ENCODE measurements around the gene GOLGA7B. TPM values are rescaled to one million over a fixed set of nuclear protein-coding genes. Genes with fewer than 3 reads are reported as not detected.

Gene GOLGA7B
- total RNA-seq, 3 donors from 2014 or later (not counting 1 experiment from before 2014, with no cell fraction given) = 4.1 to 4.6 (median 4.1) TPM

DNA sequence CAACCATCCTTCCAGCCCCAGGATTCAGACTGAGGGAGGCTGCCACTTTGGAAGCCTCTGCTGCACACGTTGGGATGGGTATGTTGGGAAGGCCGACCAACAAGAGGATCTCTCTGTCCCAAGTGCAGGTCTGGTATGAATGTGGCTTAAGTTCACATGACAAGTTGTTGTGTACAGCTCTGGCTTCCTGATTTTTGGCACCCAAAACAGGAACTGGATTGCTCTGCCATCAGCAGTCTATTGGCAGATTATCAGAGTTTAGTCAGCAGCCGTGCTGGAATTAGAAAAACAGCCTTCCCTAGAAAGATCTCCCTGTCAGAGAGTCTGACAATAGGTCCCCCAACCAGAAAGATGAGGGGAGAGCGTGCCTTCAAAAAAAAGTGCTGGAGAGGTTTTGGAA is 66.9 kb downstream of the GOLGA7B start:
- TF ChIP-seq CTCF (IDR thresholded peaks at IDR 0.05) = no peak
- H3K27ac ChIP-seq (ENCODE audit: low read length) = no peak overlapping the region
- H3K4me1 ChIP-seq (ENCODE audit: control insufficient read depth, insufficient read depth, low read length) = peaks cover 8% of the 10 kb centered on the region
- Mint-ChIP-seq H3K27me3 (ENCODE audit: low read depth in 2 of 2) (peaks cover 18 to 44% of the 10 kb centered on the region in 2 donors), H3K4me1 (peaks cover 6 to 10% of the 10 kb centered on the region in 2 donors), H3K9me3 (no peaks in the 10 kb centered on the region), H3K36me3 (no peaks in the 10 kb centered on the region), H3K27ac (no peak overlapping the region), H3K4me3 (no peak overlapping the region)
- intact Hi-C loops (cut with micrococcal nuclease) = no loop called here
- 54% methylated on average over 4 of the region's 4 CpGs for WGBS (ENCODE audit: insufficient coverage)
- no peaks in the 10 kb centered on the region for H3K27me3 ChIP-seq (ENCODE audit: control insufficient read depth, insufficient read depth, low read length)
- ATAC-seq (no peak), DNase-seq (no peak)
- H3K9me3 ChIP-seq (ENCODE audit: control insufficient read depth, insufficient read depth, low read length) = no peaks in the 10 kb centered on the region
- H3K4me3 ChIP-seq (ENCODE audit: low read length) = no peak overlapping the region
- no peaks in the 10 kb centered on the region for H3K36me3 ChIP-seq (ENCODE audit: control insufficient read depth, insufficient read depth, low read length)

- peaks cover 18 to 44% of the 10 kb centered on the region in 2 donors for H3K27me3 Mint-ChIP-seq (ENCODE audit: low read depth in 2 of 2)
- peaks cover 6 to 10% of the 10 kb centered on the region in 2 donors for H3K4me1 Mint-ChIP-seq
- no peaks in the 10 kb centered on the region for H3K36me3 ChIP-seq (ENCODE audit: control insufficient read depth, insufficient read depth, low read length)
- H3K9me3 ChIP-seq (ENCODE audit: control insufficient read depth, insufficient read depth, low read length) = no peaks in the 10 kb centered on the region
- H3K4me1 ChIP-seq (ENCODE audit: control insufficient read depth, insufficient read depth, low read length) = peaks cover 8% of the 10 kb centered on the region
- H3K27me3 ChIP-seq (ENCODE audit: control insufficient read depth, insufficient read depth, low read length) = no peaks in the 10 kb centered on the region
- intact Hi-C loops (cut with micrococcal nuclease) = no loop called here
- H3K27ac Mint-ChIP-seq = no peak overlapping the region
- 38% methylated on average over 3 of the region's 3 CpGs for WGBS (ENCODE audit: insufficient coverage)
- ATAC-seq (no peak), DNase-seq (peak in 1 of 2 donors; percentile 7)
- no peaks in the 10 kb centered on the region for H3K9me3 Mint-ChIP-seq
- no peak for TF ChIP-seq CTCF (IDR thresholded peaks at IDR 0.05)
- no peak overlapping the region for H3K4me3 ChIP-seq (ENCODE audit: low read length)
- no peaks in the 10 kb centered on the region for H3K36me3 Mint-ChIP-seq
- H3K27ac ChIP-seq (ENCODE audit: low read length) = no peak overlapping the region
- no peak overlapping the region for H3K4me3 Mint-ChIP-seq
These were observed 69.4 kb downstream of the GOLGA7B start for GRCh38 chr10:97919012-97919411.

GRCh38 chr10:97920865-97921264 is 71.2 kb downstream of the GOLGA7B start:
- WGBS (ENCODE audit: insufficient coverage) = 66% methylated on average over 4 of the region's 4 CpGs
- H3K9me3 Mint-ChIP-seq = no peaks in the 10 kb centered on the region

More at GRCh38 chr10:97920865-97921264, 71.2 kb downstream of the GOLGA7B start:
- H3K27ac ChIP-seq (ENCODE audit: low read length) = no peak overlapping the region
- no peaks in the 10 kb centered on the region for H3K4me1 ChIP-seq (ENCODE audit: control insufficient read depth, insufficient read depth, low read length)
- DNase-seq (no peak), ATAC-seq (no peak)
- no peaks in the 10 kb centered on the region for H3K27me3 ChIP-seq (ENCODE audit: control insufficient read depth, insufficient read depth, low read length)
- no peaks in the 10 kb centered on the region for H3K4me1 Mint-ChIP-seq
- H3K36me3 ChIP-seq (ENCODE audit: control insufficient read depth, insufficient read depth, low read length) = no peaks in the 10 kb centered on the region
- H3K4me3 Mint-ChIP-seq = no peak overlapping the region
- no peak overlapping the region for H3K27ac Mint-ChIP-seq
- no peak for TF ChIP-seq CTCF (IDR thresholded peaks at IDR 0.05)
- no peaks in the 10 kb centered on the region for H3K36me3 Mint-ChIP-seq
- no peaks in the 10 kb centered on the region for H3K9me3 ChIP-seq (ENCODE audit: control insufficient read depth, insufficient read depth, low read length)
- H3K4me3 ChIP-seq (ENCODE audit: low read length) = no peak overlapping the region
- intact Hi-C loops (cut with micrococcal nuclease) = no loop called here
- H3K27me3 Mint-ChIP-seq (ENCODE audit: low read depth in 2 of 2) = peaks cover 22 to 35% of the 10 kb centered on the region in 2 donors

Other genes with a start within 250 kb of the GOLGA7B start
- 1 to 10 TPM in 2 of 3 donors, under 1 TPM in 1; 0.14 to 2.0 (median 1.6) TPM for gene MORN4, start 216.3 kb upstream of the GOLGA7B start, total RNA-seq
- gene PI4K2A, start 209.2 kb upstream of the GOLGA7B start, total RNA-seq = 10 to 100 TPM; 41.3 to 66.1 (median 60.0) TPM
- gene AVPI1, start 162.6 kb upstream of the GOLGA7B start, total RNA-seq = 1 to 10 TPM; 6.1 to 8.4 (median 6.8) TPM
- under 1 TPM; 0.40 to 0.84 (median 0.40) TPM for gene MARVELD1, start 136.1 kb upstream of the GOLGA7B start, total RNA-seq
- 10 to 100 TPM; 63.0 to 82.8 (median 76.4) TPM for gene ZFYVE27, start 112.7 kb upstream of the GOLGA7B start, total RNA-seq
- not detected for gene SFRP5, start 77.8 kb upstream of the GOLGA7B start, total RNA-seq
- gene CRTAC1, start 180.8 kb downstream of the GOLGA7B start, total RNA-seq = not detected